DMS153 treated with DMSO at 0.1 percent for 48 hours (cell line): ENCODE results near the gene CD55.

Experiments
- DNase-seq: peaks from one replicate; lab custom pipeline; 2025; ENCODE audit not compliant: unreplicated experiment; lab: John Stamatoyannopoulos, UW

CD55 gene

GRCh38 chr1:207361889-207362288 is 40.4 kb downstream of the CD55 start:
- no peak for DNase-seq

- DNase-seq: no peak
These were observed 41.7 kb downstream of the CD55 start for GRCh38 chr1:207362962-207363860.

- DNase-seq: no peak
These were observed 42.4 kb downstream of the CD55 start for GRCh38 chr1:207363871-207364270.

- no peak for DNase-seq
These were observed 43.1 kb downstream of the CD55 start for GRCh38 chr1:207364614-207365013.

GRCh38 chr1:207365063-207365462 is 43.6 kb downstream of the CD55 start:
- no peak for DNase-seq

GRCh38 chr1:207366022-207366421 is 44.5 kb downstream of the CD55 start:
- no peak for DNase-seq

- no peak for DNase-seq
These were observed 67.2 kb downstream of the CD55 start for GRCh38 chr1:207388721-207389120.

GRCh38 chr1:207389728-207390464 is 68.4 kb downstream of the CD55 start:
- DNase-seq: no peak

GRCh38 chr1:207393610-207394009 is 72.1 kb downstream of the CD55 start:
- no peak for DNase-seq

- no peak for DNase-seq
These were observed 74.8 kb downstream of the CD55 start for GRCh38 chr1:207396168-207396746.

GRCh38 chr1:207397525-207397926 is 76.0 kb downstream of the CD55 start:
- no peak for DNase-seq

GRCh38 chr1:207398986-207399385 is 77.5 kb downstream of the CD55 start:
- DNase-seq: no peak

- DNase-seq: no peak
These were observed 80.1 kb downstream of the CD55 start for GRCh38 chr1:207401578-207401977.

- DNase-seq: no peak
These were observed 81.3 kb downstream of the CD55 start for GRCh38 chr1:207402744-207403143.

GRCh38 chr1:207404849-207405525 is 83.5 kb downstream of the CD55 start:
- DNase-seq: peak; percentile 86

- DNase-seq: no peak
These were observed 84.3 kb downstream of the CD55 start for GRCh38 chr1:207405814-207406213.

GRCh38 chr1:207407655-207408260 is 86.3 kb downstream of the CD55 start:
- no peak for DNase-seq
